Loucy (cell line): Measurements from ENCODE around the gene SAP30.

Experiments
- H2AFZ ChIP-seq: fragments of 200-600 bp; sonication (generic); 2 replicates; pipeline ENCODE4 v1.6.0; 2016; ENCODE audit warnings: antibody characterized with exemption, mild to moderate bottlenecking, low read length, moderate library complexity
- H3F3A ChIP-seq: fragments of 200-600 bp; 2 replicates; pipeline ENCODE4 v1.6.0; 2016; ENCODE audit warnings: antibody characterized with exemption, low read depth, mild to moderate bottlenecking
- H3K27me3 ChIP-seq: fragments of 200-600 bp; sonication (generic); 2 replicates; pipeline ENCODE4 v1.6.1; 2014; ENCODE audit warnings: low read length, mild to moderate bottlenecking; ENCODE audit not compliant: insufficient read depth, poor library complexity, severe bottlenecking
- H3K36me3 ChIP-seq: fragments of 200-600 bp; sonication (generic); 2 replicates; pipeline ENCODE4 v1.6.1; 2016; ENCODE audit warnings: low read length; ENCODE audit not compliant: insufficient read depth
- H3K4me1 ChIP-seq: fragments of 200-600 bp; sonication (generic); 2 replicates; pipeline ENCODE4 v1.5.1; 2014; ENCODE audit warnings: low read length, mild to moderate bottlenecking; ENCODE audit not compliant: insufficient read depth, poor library complexity, severe bottlenecking
- H3K4me2 ChIP-seq: fragments of 200-600 bp; sonication (generic); 2 replicates; pipeline ENCODE4 v1.6.0; 2014; ENCODE audit warnings: antibody characterized with exemption, low read length, low read depth, mild to moderate bottlenecking; ENCODE audit not compliant: poor library complexity, severe bottlenecking
- H3K4me3 ChIP-seq: fragments of 200-600 bp; sonication (generic); 2 replicates; pipeline ENCODE4 v1.5.1; 2014; ENCODE audit warnings: low read length, mild to moderate bottlenecking, mixed read lengths; ENCODE audit not compliant: poor library complexity, severe bottlenecking
- H3K79me2 ChIP-seq: fragments of 200-600 bp; sonication (generic); 2 replicates; pipeline ENCODE4 v1.6.1; 2014; ENCODE audit warnings: low read length; ENCODE audit not compliant: insufficient read depth
- H3K9ac ChIP-seq: fragments of 200-600 bp; sonication (generic); 2 replicates; pipeline ENCODE4 v1.6.0; 2014; ENCODE audit warnings: mild to moderate bottlenecking, low read depth, low read length, moderate library complexity; ENCODE audit not compliant: poor library complexity, severe bottlenecking
- H3K9me2 ChIP-seq: fragments of 200-600 bp; sonication (generic); replicated peaks from 2 replicates; pipeline ENCODE4 v1.6.1; 2016; ENCODE audit warnings: low read depth, low read length, mixed read lengths
- H3K9me3 ChIP-seq: fragments of 200-600 bp; sonication (generic); 2 replicates; pipeline ENCODE4 v1.6.1; 2014; ENCODE audit warnings: mild to moderate bottlenecking, antibody characterized with exemption, low read length, low read depth; ENCODE audit not compliant: insufficient read depth
- H4K20me1 ChIP-seq: fragments of 200-600 bp; sonication (generic); 2 replicates; pipeline ENCODE4 v1.6.0; 2014; ENCODE audit warnings: antibody characterized with exemption, low read length, mild to moderate bottlenecking; ENCODE audit not compliant: insufficient read depth, poor library complexity, severe bottlenecking
- CTCF ChIP-seq: fragments of 200-600 bp; sonication (generic); conservative IDR thresholded peaks from 2 replicates; pipeline ENCODE4 v1.5.1; 2014; ENCODE audit warnings: mild to moderate bottlenecking, antibody characterized with exemption, low read length
- EZH2phosphoT487 ChIP-seq: fragments of 200-600 bp; IDR thresholded peaks from 2 replicates; pipeline ENCODE4 v1.6.1; 2018; ENCODE audit warnings: antibody characterized with exemption, mild to moderate bottlenecking, moderate library complexity, borderline replicate concordance

SAP30 gene

GRCh38 chr4:173371292-173372192 lies 788 bp downstream of the SAP30 start:
- H3K9me3 ChIP-seq = no peaks in the 10 kb centered on the region
- H3K9me2 ChIP-seq = no peaks in the 10 kb centered on the region
- peaks cover 85% of the 10 kb centered on the region for H3K79me2 ChIP-seq
- H3K36me3 ChIP-seq = no peaks in the 10 kb centered on the region
- H2AFZ ChIP-seq = peak overlapping the region; percentile 69; the same call in 1 of the 2 replicates
- H3F3A ChIP-seq = no peaks in the 10 kb centered on the region
- peaks cover 48% of the 10 kb centered on the region for H3K4me1 ChIP-seq
- H3K27me3 ChIP-seq = no peaks in the 10 kb centered on the region
- no peak for TF ChIP-seq EZH2phosphoT487
- TF ChIP-seq CTCF = no peak
- peak overlapping the region; percentile 98 for H3K9ac ChIP-seq
- H3K4me2 ChIP-seq = peak overlapping the region; percentile 80
- H3K4me3 ChIP-seq = peak overlapping the region; percentile 98
- peaks cover 40% of the 10 kb centered on the region for H4K20me1 ChIP-seq

DNA sequence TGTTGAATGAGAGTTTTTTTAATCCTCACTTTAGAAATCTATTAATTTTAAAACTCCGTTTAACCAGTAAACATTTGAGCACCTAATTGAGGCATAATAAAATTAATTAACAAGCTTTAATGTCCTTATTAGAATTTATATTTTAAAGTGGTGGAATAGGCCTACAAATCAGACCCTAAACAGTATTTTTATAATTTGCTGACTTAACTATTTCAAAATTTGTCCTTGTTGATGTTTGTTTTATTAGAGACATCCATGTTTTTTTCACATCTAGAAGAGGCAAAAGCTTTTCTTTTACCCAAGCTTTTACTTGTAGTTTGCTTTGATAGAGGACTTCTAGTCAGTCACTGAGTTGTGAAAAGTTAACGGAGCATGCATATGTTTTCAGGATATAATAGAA lies 3.8 kb downstream of the SAP30 start:
- Histone ChIP-seq H3K36me3 (peaks cover 12% of the 10 kb centered on the region; the same call in 1 of the 2 replicates), H3K4me2 (peak overlapping the region; percentile 80), H3K79me2 (peaks cover 77% of the 10 kb centered on the region), H3K9me3 (no peaks in the 10 kb centered on the region), H3F3A (no peaks in the 10 kb centered on the region), H4K20me1 (peaks cover 47% of the 10 kb centered on the region), H3K9me2 (no peaks in the 10 kb centered on the region), H2AFZ (no peak overlapping the region), H3K4me3 (peak overlapping the region; percentile 98), H3K27me3 (no peaks in the 10 kb centered on the region), H3K9ac (peak overlapping the region; percentile 10), H3K4me1 (peaks cover 34% of the 10 kb centered on the region)
- no peak for TF ChIP-seq EZH2phosphoT487
- no peak for TF ChIP-seq CTCF

DNA sequence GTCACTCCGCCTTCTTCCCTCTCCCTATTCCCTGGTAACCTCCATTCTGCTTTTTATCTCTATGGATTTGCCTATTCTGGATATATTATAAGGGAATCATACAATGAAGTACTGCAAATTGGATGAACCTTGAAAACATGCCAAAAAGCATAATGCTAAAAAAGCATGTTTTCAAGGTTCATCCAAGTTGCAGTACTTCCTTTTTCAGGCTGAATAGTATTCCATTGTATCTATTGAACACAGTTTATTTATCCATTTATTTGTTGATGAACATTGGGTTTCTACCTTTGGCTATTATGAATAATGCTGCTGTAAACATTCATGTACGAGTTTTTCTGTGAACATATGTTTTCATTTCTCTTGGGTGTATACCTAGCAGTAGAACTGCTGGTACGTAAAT lies 9.2 kb downstream of the SAP30 start:
- Histone ChIP-seq H3K4me3 (no peak overlapping the region), H3F3A (no peaks in the 10 kb centered on the region), H3K4me1 (peaks cover 28% of the 10 kb centered on the region), H4K20me1 (peaks cover 20% of the 10 kb centered on the region), H2AFZ (no peak overlapping the region), H3K9ac (no peak overlapping the region), H3K27me3 (no peaks in the 10 kb centered on the region), H3K36me3 (peaks cover 12% of the 10 kb centered on the region; the same call in 1 of the 2 replicates), H3K4me2 (no peak overlapping the region), H3K79me2 (peaks cover 53% of the 10 kb centered on the region), H3K9me2 (no peaks in the 10 kb centered on the region), H3K9me3 (no peaks in the 10 kb centered on the region)
- no peak for TF ChIP-seq EZH2phosphoT487

DNA sequence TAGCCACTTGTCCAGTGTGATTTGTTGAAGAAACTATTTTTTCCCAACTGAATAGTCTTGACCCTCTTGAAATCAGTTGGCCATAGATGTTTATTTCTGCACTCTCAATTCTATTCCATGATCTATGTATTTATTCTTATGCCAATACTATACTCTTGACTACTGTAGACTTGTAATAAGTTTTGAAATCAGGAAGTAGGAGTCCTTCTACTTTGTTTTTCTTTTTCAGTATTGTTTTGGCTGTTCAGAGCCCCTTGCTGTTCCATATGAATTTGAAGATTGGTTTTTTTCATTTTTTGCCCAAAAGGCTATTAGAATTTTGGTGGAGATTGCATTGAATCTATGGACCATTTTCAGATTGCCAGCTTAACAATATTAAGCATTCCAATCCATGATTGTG lies 10.2 kb downstream of the SAP30 start:
- Histone ChIP-seq H3K27me3 (no peaks in the 10 kb centered on the region), H3F3A (no peaks in the 10 kb centered on the region), H4K20me1 (peaks cover 10% of the 10 kb centered on the region), H2AFZ (no peak overlapping the region), H3K9me3 (no peaks in the 10 kb centered on the region), H3K4me2 (peak overlapping the region; percentile 17), H3K4me1 (peaks cover 18% of the 10 kb centered on the region), H3K9me2 (no peaks in the 10 kb centered on the region), H3K36me3 (peaks cover 12% of the 10 kb centered on the region; the same call in 1 of the 2 replicates), H3K9ac (peak overlapping the region; percentile 16), H3K4me3 (no peak overlapping the region), H3K79me2 (peaks cover 43% of the 10 kb centered on the region)
- TF ChIP-seq CTCF (no peak), EZH2phosphoT487 (no peak)
